OCI-LY1 (cell line): ENCODE measurements around the gene SLC39A9.

Experiments used
- H2AFZ ChIP-seq: fragments of 200-600 bp; sonication (generic), shearing (Covaris generic); 2 replicates; pipeline ENCODE4 v1.6.0; 2014; ENCODE audit warnings: antibody characterized with exemption, mild to moderate bottlenecking, low read length
- H3F3A ChIP-seq: fragments of 200-600 bp; sonication (generic), shearing (Covaris generic); 2 replicates; pipeline ENCODE4 v1.6.0; 2014; ENCODE audit warnings: mild to moderate bottlenecking, antibody characterized with exemption, low read length, moderate library complexity; ENCODE audit not compliant: insufficient read depth
- H3K27ac ChIP-seq: fragments of 200-600 bp; sonication (generic); 2 replicates; pipeline ENCODE4 v1.5.1; 2014; ENCODE audit warnings: low read length, mixed run types, mild to moderate bottlenecking, low read depth; ENCODE audit not compliant: poor library complexity, severe bottlenecking
- H3K27me3 ChIP-seq: fragments of 200-600 bp; sonication (generic); 2 replicates; pipeline ENCODE4 v1.6.0; 2014; ENCODE audit warnings: antibody characterized with exemption, mild to moderate bottlenecking, low read length, moderate library complexity; ENCODE audit not compliant: insufficient read depth
- H3K36me3 ChIP-seq: fragments of 200-600 bp; sonication (generic); 2 replicates; pipeline ENCODE4 v1.6.1; 2014; ENCODE audit warnings: mild to moderate bottlenecking, antibody characterized with exemption, low read length, moderate library complexity, mixed read lengths; ENCODE audit not compliant: insufficient read depth
- H3K4me1 ChIP-seq: fragments of 200-600 bp; sonication (generic); 2 replicates; pipeline ENCODE4 v1.5.1; 2014; ENCODE audit warnings: mild to moderate bottlenecking, low read length, moderate library complexity; ENCODE audit not compliant: insufficient read depth, severe bottlenecking
- H3K4me2 ChIP-seq: fragments of 200-600 bp; sonication (generic), shearing (Covaris generic); 2 replicates; pipeline ENCODE4 v1.6.1; 2014; ENCODE audit warnings: low read length
- H3K4me3 ChIP-seq: fragments of 200-600 bp; sonication (generic); 2 replicates; pipeline ENCODE4 v1.5.1; 2014; ENCODE audit warnings: low read length, low read depth, mild to moderate bottlenecking, mixed read lengths; ENCODE audit not compliant: poor library complexity, severe bottlenecking
- H3K79me2 ChIP-seq: fragments of 200-600 bp; shearing (Covaris generic); 2 replicates; pipeline ENCODE4 v1.6.1; 2016; ENCODE audit warnings: mixed run types, low read length, mixed read lengths; ENCODE audit not compliant: insufficient read depth
- H3K9ac ChIP-seq: fragments of 200-600 bp; sonication (generic), shearing (Covaris generic); 2 replicates; pipeline ENCODE4 v1.6.1; 2014; ENCODE audit warnings: mild to moderate bottlenecking, low read length, mixed read lengths
- H3K9me2 ChIP-seq: fragments of 200-600 bp; sonication (generic), shearing (Covaris generic); 2 replicates; pipeline ENCODE4 v1.6.1; 2014; ENCODE audit warnings: low read depth, mild to moderate bottlenecking, low read length, mixed read lengths
- H3K9me3 ChIP-seq: fragments of 200-600 bp; shearing (Covaris generic); 2 replicates; pipeline ENCODE4 v1.6.1; 2014; ENCODE audit warnings: low read length, mixed read lengths
- H4K20me1 ChIP-seq: fragments of 200-600 bp; sonication (generic), shearing (Covaris generic); 2 replicates; pipeline ENCODE4 v1.6.0; 2016; ENCODE audit warnings: mild to moderate bottlenecking, low read length; ENCODE audit not compliant: insufficient read depth
- CTCF ChIP-seq: fragments of 200-600 bp; sonication (generic), shearing (Covaris generic); IDR thresholded peaks from 2 replicates; pipeline ENCODE4 v1.5.1; 2017; ENCODE audit warnings: mild to moderate bottlenecking, antibody characterized with exemption, low read length, moderate library complexity, mixed read lengths
- EZH2 ChIP-seq: fragments of 200-600 bp; sonication (generic), shearing (Covaris generic); IDR thresholded peaks from 2 replicates; pipeline ENCODE4 v1.8.0; 2017; ENCODE audit warnings: borderline replicate concordance, mixed run types, mild to moderate bottlenecking, antibody characterized with exemption, low read length, moderate library complexity, mixed read lengths

The SLC39A9 gene

GRCh38 chr14:69499436-69499835 is 100.9 kb downstream of the SLC39A9 start:
- no peak for TF ChIP-seq CTCF
- no peak for TF ChIP-seq EZH2
- Histone ChIP-seq H2AFZ (no peak overlapping the region), H4K20me1 (no peaks in the 10 kb centered on the region), H3K9ac (no peak overlapping the region), H3K4me2 (no peak overlapping the region), H3K4me1 (no peaks in the 10 kb centered on the region), H3F3A (no peaks in the 10 kb centered on the region), H3K4me3 (no peak overlapping the region), H3K9me2 (no peaks in the 10 kb centered on the region), H3K9me3 (no peaks in the 10 kb centered on the region), H3K27me3 (no peaks in the 10 kb centered on the region), H3K27ac (no peak overlapping the region), H3K36me3 (no peaks in the 10 kb centered on the region), H3K79me2 (no peaks in the 10 kb centered on the region)

- no peaks in the 10 kb centered on the region for H3K9me3 ChIP-seq
- no peaks in the 10 kb centered on the region for H3K79me2 ChIP-seq
- no peak overlapping the region for H3K4me2 ChIP-seq
- H3K9me2 ChIP-seq = no peaks in the 10 kb centered on the region
- H3K27ac ChIP-seq = no peak overlapping the region
- H3F3A ChIP-seq = no peaks in the 10 kb centered on the region
- H3K4me1 ChIP-seq = no peaks in the 10 kb centered on the region
- TF ChIP-seq CTCF (no peak), EZH2 (no peak)
- H3K4me3 ChIP-seq = no peak overlapping the region
- H3K36me3 ChIP-seq = no peaks in the 10 kb centered on the region
- no peaks in the 10 kb centered on the region for H3K27me3 ChIP-seq
- H3K9ac ChIP-seq = no peak overlapping the region
- H4K20me1 ChIP-seq = no peaks in the 10 kb centered on the region
- no peak overlapping the region for H2AFZ ChIP-seq
These were observed 101.6 kb downstream of the SLC39A9 start for GRCh38 chr14:69500096-69500495.

- TF ChIP-seq EZH2 = no peak
- TF ChIP-seq CTCF = no peak
- Histone ChIP-seq H3F3A (no peaks in the 10 kb centered on the region), H3K79me2 (no peaks in the 10 kb centered on the region), H3K36me3 (no peaks in the 10 kb centered on the region), H3K9ac (no peak overlapping the region), H3K9me2 (no peaks in the 10 kb centered on the region), H3K9me3 (no peaks in the 10 kb centered on the region), H3K27ac (no peak overlapping the region), H3K4me3 (no peak overlapping the region), H3K4me1 (no peaks in the 10 kb centered on the region), H3K27me3 (no peaks in the 10 kb centered on the region), H3K4me2 (no peak overlapping the region), H2AFZ (no peak overlapping the region), H4K20me1 (no peaks in the 10 kb centered on the region)
These were observed 102.2 kb downstream of the SLC39A9 start for GRCh38 chr14:69500736-69501135.
